C1 segment of cervical spinal cord (tissue), 14 donors: ENCODE results near the gene ABTB2.
A peak's percentile ranks its signal among the peaks of the same experiment; 100 is the strongest.
"Not testable (repeated sequence)": the region's sequence is repeated elsewhere in the genome, so short reads cannot be mapped to it uniquely, and the experiment has no call there.

ENCODE experiments used
- DNase-seq, 14 donors: peaks; one replicate each; lab custom pipeline; 2025; lab: John Stamatoyannopoulos, UW

The ABTB2 gene

GRCh38 chr11:34192481-34193401 is 165.1 kb downstream of the ABTB2 start:
- DNase-seq, result peak in 8 of 14 donors; percentile 12 to 87 (median 36)

DNA sequence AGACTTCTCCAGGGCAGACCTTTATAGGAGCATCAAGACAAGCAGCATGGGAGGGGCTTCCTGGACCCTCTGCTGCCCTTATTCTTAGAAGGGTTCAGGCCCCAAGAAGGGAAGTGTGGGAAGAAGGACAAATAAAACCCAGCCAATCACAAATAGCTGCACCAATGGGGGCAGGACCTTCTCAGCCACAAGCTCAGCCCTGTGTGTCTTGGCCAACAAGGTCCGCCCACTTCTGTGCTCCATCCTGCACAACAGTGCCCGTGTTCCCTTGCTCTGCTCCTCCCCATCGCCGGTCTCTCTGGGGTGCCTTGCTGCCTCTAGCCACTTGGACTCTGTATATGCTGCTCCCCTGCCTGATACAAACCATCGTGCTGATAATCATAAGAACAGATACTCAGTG is 166.2 kb downstream of the ABTB2 start:
- DNase-seq, result no peak

GRCh38 chr11:34190192-34191139 is 167.3 kb downstream of the ABTB2 start:
- DNase-seq, result no peak

- DNase-seq, result no peak
Measured at GRCh38 chr11:34189191-34189590, 168.6 kb downstream of the ABTB2 start.

DNA sequence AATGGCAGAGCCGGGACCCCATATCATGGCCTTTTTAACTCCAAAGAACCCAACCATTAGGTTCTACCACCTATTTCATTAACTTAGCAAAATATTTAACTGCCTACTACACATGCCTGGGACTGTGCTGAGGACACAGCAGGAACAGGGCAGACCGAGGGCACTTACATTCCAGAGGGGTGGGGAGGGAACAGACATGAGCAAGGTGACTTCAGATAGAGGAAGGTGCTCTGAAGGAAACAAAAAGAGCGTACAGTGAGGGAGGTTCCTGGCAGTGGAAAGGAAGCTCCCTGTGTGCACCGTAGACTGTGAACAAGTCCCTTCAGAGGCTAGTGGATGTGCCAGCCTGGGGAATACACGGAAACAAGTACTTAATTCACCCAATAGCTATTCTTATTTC is 169.6 kb downstream of the ABTB2 start:
- no peak for DNase-seq

GRCh38 chr11:34185926-34186841 is 171.6 kb downstream of the ABTB2 start:
- peak in 4 of 14 donors; percentile 12 to 54 (median 34) for DNase-seq

- DNase-seq, result no peak
Measured at GRCh38 chr11:34184505-34185015, 173.2 kb downstream of the ABTB2 start.

- no peak for DNase-seq
Measured at GRCh38 chr11:34183848-34184391, 173.9 kb downstream of the ABTB2 start.

GRCh38 chr11:34182921-34183685 is 174.7 kb downstream of the ABTB2 start:
- peak in 1 of 14 donors; percentile 15 for DNase-seq

DNA sequence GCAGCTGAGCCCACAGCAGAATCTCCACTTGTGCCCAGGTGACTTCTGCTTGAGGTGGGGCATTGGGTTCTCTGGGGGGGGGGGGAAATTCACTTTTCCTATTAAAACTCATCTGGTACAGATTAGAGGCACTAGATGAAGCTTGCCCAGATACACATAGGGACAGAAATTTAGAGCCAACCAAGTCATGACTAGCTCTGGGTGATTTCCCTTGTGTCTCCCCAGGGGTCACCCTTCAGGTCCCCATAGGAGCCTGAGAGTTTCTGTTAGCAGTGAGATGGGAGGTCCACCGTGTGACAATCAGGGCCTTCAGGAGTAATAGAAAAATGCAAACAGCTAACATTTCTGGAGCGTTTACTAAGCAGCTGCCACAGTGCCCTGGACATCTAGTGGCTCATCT is 175.4 kb downstream of the ABTB2 start:
- no peak for DNase-seq

- DNase-seq, result no peak
Measured at GRCh38 chr11:34181856-34182405, 175.9 kb downstream of the ABTB2 start.

DNA sequence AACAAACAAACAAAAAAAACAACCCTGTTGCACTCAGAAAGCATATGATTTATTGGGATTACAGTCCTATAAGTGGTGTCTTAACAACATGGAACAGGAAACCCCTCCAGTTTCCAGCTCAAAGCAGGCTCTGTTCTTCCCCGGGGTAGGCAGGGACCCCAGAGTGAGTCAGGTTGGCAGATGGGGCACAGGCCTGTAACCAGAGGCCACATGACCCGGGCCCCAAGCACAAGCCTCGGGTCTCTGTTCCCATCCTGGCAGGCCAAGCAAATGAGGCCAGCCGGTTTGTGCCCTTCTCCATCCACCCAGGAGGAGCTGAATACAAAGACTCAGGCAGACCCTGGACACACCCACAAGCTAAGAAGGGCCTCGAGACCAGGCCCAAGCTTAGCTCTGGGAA is 176.6 kb downstream of the ABTB2 start:
- peak in 3 of 14 donors; percentile 5 to 77 (median 44) for DNase-seq

GRCh38 chr11:34180814-34181165 is 177.0 kb downstream of the ABTB2 start:
- not testable (repeated sequence) for DNase-seq

- no peak for DNase-seq
Measured at GRCh38 chr11:34180040-34180813, 177.6 kb downstream of the ABTB2 start.

GRCh38 chr11:34179026-34179675 is 178.7 kb downstream of the ABTB2 start:
- no peak for DNase-seq

DNA sequence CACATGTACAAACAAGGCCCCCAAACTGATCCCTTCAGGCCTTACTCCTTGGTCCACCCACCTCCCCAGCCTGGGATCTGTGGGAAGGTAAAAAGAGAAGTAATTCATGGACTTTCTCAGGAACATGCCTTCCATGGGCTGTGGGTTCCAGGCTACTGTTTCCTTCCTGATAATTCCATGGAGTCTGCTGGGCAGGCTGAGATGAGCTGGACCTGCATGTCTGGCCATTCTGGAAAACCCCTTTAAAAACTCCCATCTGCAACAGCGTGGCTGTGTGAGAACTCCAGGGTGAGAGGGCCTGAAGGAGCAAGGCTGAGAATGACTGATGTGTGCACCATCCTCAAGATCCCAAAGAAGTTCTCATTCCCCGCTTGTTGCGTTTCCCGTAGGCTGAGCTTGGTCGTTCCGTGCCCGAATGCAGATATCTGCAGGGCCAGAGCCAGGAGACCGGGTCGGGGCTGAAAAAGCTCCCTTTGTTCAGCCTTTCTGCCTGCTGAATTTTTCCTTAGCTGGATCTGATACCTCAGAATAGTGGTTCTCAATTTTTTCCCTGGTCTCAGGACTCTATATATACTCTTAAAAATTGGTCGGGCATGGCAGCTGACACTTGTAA is 179.5 kb downstream of the ABTB2 start:
- DNase-seq, result no peak

- peak in 1 of 14 donors; percentile 16 for DNase-seq
Measured at GRCh38 chr11:34176751-34177209, 181.0 kb downstream of the ABTB2 start.
